Kidney (tissue), 14 donors: ENCODE results near the gene CORO7. TPM values are rescaled to one million over a fixed set of nuclear protein-coding genes. Genes with fewer than 3 reads are reported as not detected.

Experiments used
- DNase-seq, 5 donors: peaks; one replicate each; pipeline ENCODE4 v3.0.0-alpha.2; 2013 to 2020
- FAIRE-seq: peaks from 2 replicates; lab custom pipeline; 2012; peaks lifted over from hg19 to GRCh38; lab: Jason Lieb, UNC
- H3K27ac ChIP-seq, 2 donors: one replicate each; pipeline ENCODE4 v1.7.0; 2013; ENCODE audit warnings: low read depth in 2 of 2, low read length in 2 of 2, inconsistent platforms in 1 of 2
- H3K27me3 ChIP-seq: one replicate; pipeline ENCODE4 v1.7.1; 2013; ENCODE audit warnings: low read length, inconsistent platforms; ENCODE audit not compliant: control insufficient read depth, insufficient read depth
- H3K36me3 ChIP-seq, 3 donors: one replicate each; pipeline versions ENCODE4 v1.7.0 to v1.7.1; 2013; ENCODE audit warnings: low read length in 3 of 3, control low read depth in 1 of 3, inconsistent platforms in 1 of 3; ENCODE audit not compliant: insufficient read depth in 3 of 3, control insufficient read depth in 2 of 3
- H3K4me1 ChIP-seq, 3 donors: one replicate each; pipeline versions ENCODE4 v1.7.0 to v1.7.1; 2013; ENCODE audit warnings: low read length in 3 of 3, inconsistent platforms in 1 of 3, low read depth in 1 of 3; ENCODE audit not compliant: control insufficient read depth in 2 of 3, insufficient read depth in 2 of 3
- H3K4me3 ChIP-seq, 3 donors: one replicate each; pipeline versions ENCODE4 v1.7.0 to v1.8.1; 2013; ENCODE audit warnings: low read length in 3 of 3, control low read depth in 1 of 3, inconsistent platforms in 1 of 3
- H3K9ac ChIP-seq, 3 donors: one replicate each; pipeline versions ENCODE4 v1.7.0 to v1.7.1; 2013; ENCODE audit warnings: low read length in 3 of 3, control low read depth in 1 of 3, inconsistent platforms in 1 of 3
- H3K9me3 ChIP-seq, 3 donors: one replicate each; pipeline versions ENCODE4 v1.7.0 to v1.7.1; 2013; ENCODE audit warnings: low read length in 3 of 3, control low read depth in 1 of 3, inconsistent platforms in 1 of 3; ENCODE audit not compliant: control insufficient read depth in 2 of 3, insufficient read depth in 1 of 3
- intact Hi-C: fragments of 100-400 bp; cut with DNase I; formaldehyde crosslinking; loops from one replicate; pipeline ENCODE4 v1.11.1; 2022
- polyA plus RNA-seq: library from polyadenylated mRNA; stranded (reverse); fragments of 350-450 nt; fragmentation: Illumina TruSeq; extraction: RNeasy Lipid Tissue Mini Kit (QIAGEN cat#74804); gene quantifications from one replicate; pipeline ENCODE4 v1.2.3, GENCODE V29; 2014; ENCODE audit warnings: low read depth, low replicate concordance; ENCODE audit not compliant: insufficient read depth
- total RNA-seq: library from RNA; stranded (reverse); fragmentation: NEBNext Ultra II Directional; extraction: Animal tissue kit (Norgen Biotek cat#: 25700); gene quantifications from one replicate; pipeline ENCODE4 v1.2.1, GENCODE V29; 2021
- TF ChIP-seq, protein P1 (sequence below): IDR thresholded peaks from 3 replicates; pipeline ENCODE4 v1.5.1; 2012; ENCODE audit warnings: mild to moderate bottlenecking, moderate library complexity, borderline replicate concordance; ENCODE audit not compliant: insufficient read depth; ENCODE audit errors: extremely low read depth
- donor health status: control.
- donor health status: control.
- donor health status: control.
- donor health status: control.
- donor health status: control.
- donor health status: DM: yes; HTN: yes; CAD: no.
- donor health status: Normal renal cell carcinoma (clear cell type).

CORO7 gene
- total and polyA plus RNA-seq, 2 donors from 2014 or later, result 9.8 to 50.1 TPM

DNA sequence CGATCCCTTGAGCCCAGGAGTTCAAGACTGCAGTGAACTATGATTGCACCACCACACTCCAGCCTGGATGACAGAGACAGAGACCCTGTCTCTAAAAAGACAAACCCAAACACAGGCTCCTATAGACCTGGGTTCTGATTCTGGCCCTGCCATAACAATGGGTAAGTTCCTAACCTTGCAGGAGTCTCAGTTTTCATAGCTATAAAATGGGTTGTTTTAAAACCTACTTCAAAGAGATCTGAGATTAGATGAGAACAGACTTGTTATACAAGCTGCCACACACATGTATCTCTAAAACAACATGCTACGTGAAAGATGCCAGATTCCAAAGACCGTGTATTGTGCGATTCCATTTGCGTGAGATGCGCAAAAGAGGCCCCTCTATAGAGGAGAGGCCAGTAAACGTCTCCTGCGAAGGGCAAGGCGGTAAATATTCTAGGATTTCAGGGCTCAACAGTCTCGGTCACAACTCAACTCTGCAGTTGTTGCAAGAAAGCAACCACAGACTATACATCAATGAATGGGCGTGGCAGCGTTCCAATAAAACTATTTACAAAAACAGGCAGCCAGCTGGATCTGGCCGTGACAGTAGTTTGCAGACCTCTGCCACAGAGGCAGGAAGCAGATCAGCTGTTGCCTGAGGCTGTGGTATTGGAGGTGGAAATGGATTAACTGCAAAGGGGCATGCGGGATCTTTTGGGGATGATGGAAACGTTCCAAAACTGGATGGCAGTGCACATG is 5.9 kb downstream of the CORO7 start:
- no peak overlapping the region for H3K27ac ChIP-seq
- no peak for FAIRE-seq

DNA sequence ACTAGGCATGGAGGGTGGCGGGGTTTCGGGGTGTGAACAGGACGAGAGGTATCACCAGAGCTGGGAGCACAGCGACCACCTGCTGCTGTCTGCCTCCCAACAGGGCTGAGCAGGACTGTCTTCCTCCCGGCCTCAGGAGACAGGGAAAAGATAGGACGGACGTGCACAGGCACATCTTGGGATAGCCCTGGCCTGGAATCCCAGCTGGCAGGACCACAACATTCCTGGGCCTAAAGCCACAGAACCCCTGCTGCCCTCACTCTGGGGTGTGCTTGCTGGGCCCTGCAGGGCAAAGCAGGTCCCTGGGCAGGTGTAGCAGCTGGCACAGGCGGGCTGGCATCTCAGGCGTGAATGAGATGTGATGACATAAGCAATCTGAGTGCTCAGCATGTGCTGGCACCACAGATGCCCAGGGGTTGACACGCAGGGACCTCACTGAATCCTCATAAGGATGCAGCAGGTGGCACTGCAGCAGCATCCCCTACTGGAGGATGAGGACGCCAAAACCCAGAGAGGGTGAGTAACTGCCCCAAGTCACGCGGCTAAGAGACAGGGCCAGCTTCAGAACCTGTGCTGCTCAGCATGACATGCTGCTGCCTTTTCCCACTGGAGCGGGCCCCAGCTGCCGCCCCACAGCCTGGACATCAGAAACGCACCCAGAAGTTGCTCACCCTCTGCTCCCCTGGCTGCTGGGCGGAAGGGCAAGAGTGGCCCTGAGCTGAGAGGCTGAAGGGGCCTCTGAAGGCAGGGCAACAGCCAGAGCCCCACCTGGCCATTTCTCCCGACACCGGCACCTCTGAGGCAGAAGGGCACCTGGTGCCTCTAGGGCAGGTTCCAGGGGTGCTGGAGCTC is 7.1 kb downstream of the CORO7 start:
- H3K9ac ChIP-seq, result no peak overlapping the region
- peaks cover 0 to 3% (median 0%) of the 10 kb centered on the region in 3 donors for H3K36me3 ChIP-seq
- H3K4me3 ChIP-seq, result no peak overlapping the region
- peaks cover 0 to 5% (median 0%) of the 10 kb centered on the region in 3 donors for H3K4me1 ChIP-seq
- H3K27me3 ChIP-seq, result no peaks in the 10 kb centered on the region
- TF ChIP-seq, protein P1, sequence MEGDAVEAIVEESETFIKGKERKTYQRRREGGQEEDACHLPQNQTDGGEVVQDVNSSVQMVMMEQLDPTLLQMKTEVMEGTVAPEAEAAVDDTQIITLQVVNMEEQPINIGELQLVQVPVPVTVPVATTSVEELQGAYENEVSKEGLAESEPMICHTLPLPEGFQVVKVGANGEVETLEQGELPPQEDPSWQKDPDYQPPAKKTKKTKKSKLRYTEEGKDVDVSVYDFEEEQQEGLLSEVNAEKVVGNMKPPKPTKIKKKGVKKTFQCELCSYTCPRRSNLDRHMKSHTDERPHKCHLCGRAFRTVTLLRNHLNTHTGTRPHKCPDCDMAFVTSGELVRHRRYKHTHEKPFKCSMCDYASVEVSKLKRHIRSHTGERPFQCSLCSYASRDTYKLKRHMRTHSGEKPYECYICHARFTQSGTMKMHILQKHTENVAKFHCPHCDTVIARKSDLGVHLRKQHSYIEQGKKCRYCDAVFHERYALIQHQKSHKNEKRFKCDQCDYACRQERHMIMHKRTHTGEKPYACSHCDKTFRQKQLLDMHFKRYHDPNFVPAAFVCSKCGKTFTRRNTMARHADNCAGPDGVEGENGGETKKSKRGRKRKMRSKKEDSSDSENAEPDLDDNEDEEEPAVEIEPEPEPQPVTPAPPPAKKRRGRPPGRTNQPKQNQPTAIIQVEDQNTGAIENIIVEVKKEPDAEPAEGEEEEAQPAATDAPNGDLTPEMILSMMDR, result no peak
- peak in 1 of 5 donors; percentile 66 for DNase-seq
- intact Hi-C loops, result loop anchor here (10.0 kb wide), 1 partner anchor 125 kb away; no protein-coding TSS in a partner anchor
- no peak overlapping the region for H3K27ac ChIP-seq
- no peak for FAIRE-seq
- no peaks in the 10 kb centered on the region for H3K9me3 ChIP-seq

More for the DNA sequence above, 5.9 kb downstream of the CORO7 start:
- intact Hi-C loops, result no loop called here
- peak in 4 of 5 donors; percentile 49 to 93 (median 66) for DNase-seq
- Histone ChIP-seq H3K36me3 (no peaks in the 10 kb centered on the region), H3K4me1 (peaks cover 0 to 12% (median 4%) of the 10 kb centered on the region in 3 donors), H3K4me3 (no peak overlapping the region), H3K9ac (no peak overlapping the region), H3K27me3 (no peaks in the 10 kb centered on the region), H3K9me3 (no peaks in the 10 kb centered on the region)
- TF ChIP-seq, protein P1, result no peak

DNA sequence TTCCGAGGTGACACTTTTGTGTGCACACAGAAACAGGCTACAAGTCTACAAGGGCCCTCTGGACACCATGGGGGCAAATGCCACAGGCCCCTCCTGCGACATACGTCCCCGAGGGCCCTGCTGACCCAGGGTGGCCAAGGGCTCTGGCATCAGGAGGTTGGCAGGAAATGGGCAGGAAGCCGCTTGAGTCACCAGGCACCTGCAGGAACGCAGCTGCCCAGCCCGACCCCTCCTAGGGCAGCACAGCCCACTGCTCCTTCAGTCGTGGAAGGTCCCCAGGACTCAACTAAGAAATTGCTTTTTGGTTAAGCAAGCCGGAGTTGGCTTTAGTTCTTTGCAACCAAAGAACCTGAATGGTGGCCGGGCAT is 8.1 kb downstream of the CORO7 start:
- intact Hi-C loops, result loop anchor here (10.0 kb wide), 1 partner anchor 124 kb away; no protein-coding TSS in a partner anchor
- Histone ChIP-seq H3K9me3 (no peaks in the 10 kb centered on the region), H3K4me3 (no peak overlapping the region), H3K36me3 (peaks cover 0 to 3% (median 0%) of the 10 kb centered on the region in 3 donors), H3K4me1 (peaks cover 0 to 5% (median 0%) of the 10 kb centered on the region in 3 donors), H3K9ac (no peak overlapping the region), H3K27ac (no peak overlapping the region), H3K27me3 (no peaks in the 10 kb centered on the region)
- TF ChIP-seq, protein P1, result no peak
- FAIRE-seq (no peak), DNase-seq (no peak)
